H1 (cell line): ENCODE measurements around the gene PIGM. TPM values are rescaled to one million over a fixed set of nuclear protein-coding genes. Genes with fewer than 3 reads are reported as not detected.

Source experiments
- HDAC2 ChIP-seq, 2 experiments: fragments of 300-600 bp in 1 of 2; sonication (generic) in 1 of 2; IDR thresholded peaks; 2 replicates each; pipeline ENCODE4 v1.6.1; 2011 to 2012; ENCODE audit warnings: low read depth in 2 of 2, low read length in 2 of 2, mild to moderate bottlenecking in 2 of 2, moderate library complexity in 2 of 2, borderline replicate concordance in 1 of 2, inconsistent platforms in 1 of 2
- JUN ChIP-seq: IDR thresholded peaks from 2 replicates; pipeline ENCODE4 v1.6.1; 2011; ENCODE audit warnings: low read depth, mild to moderate bottlenecking, improper control_type of control experiment, low read length
- KDM4A ChIP-seq: IDR thresholded peaks from one replicate; pipeline ENCODE4 v1.7.1; 2012; ENCODE audit warnings: low read depth, mild to moderate bottlenecking, moderate library complexity, low read length, inconsistent platforms; ENCODE audit not compliant: severe bottlenecking
- RAD21 ChIP-seq, 2 experiments: IDR thresholded peaks in 1 of 2; conservative IDR thresholded peaks in 1 of 2; 2 replicates each; pipeline ENCODE4 v1.6.1; 2011; ENCODE audit warnings: low read depth in 2 of 2, low read length in 2 of 2, improper control_type of control experiment in 1 of 2, inconsistent platforms in 1 of 2, mild to moderate bottlenecking in 1 of 2, moderate library complexity in 1 of 2
- polyA plus RNA-seq, 7 experiments: library from polyadenylated mRNA; depleted of rRNA in 3 of 7; stranded (reverse) in 5 of 7; unstranded in 2 of 7; fragments of >200 nt in 5 of 7; fragments of 200-250 nt in 2 of 7; gene quantifications; 1 replicate in 5 of 7; 2 replicates in 1 of 7; 4 replicates in 1 of 7; pipeline versions ENCODE4 v1.2.1 to v1.2.3, GENCODE V29; 2011 to 2013; ENCODE audit warnings: missing spikeins in 2 of 7, mixed read lengths in 2 of 7
- total RNA-seq: library from RNA; stranded (reverse); fragmentation: NEBNext Ultra II Directional; extraction: Animal tissue kit (Norgen Biotek cat#: 25700); gene quantifications from 2 replicates; pipeline ENCODE4 v1.2.1, GENCODE V29; 2021

The PIGM gene
- total and polyA plus RNA-seq, 2 of the 8 experiments (the other 6 are each of a cell fraction or from before 2014, with no cell fraction given): 5.4 to 6.0 TPM

GRCh38 chr1:160078512-160079195 is 46.9 kb upstream of the PIGM start (continued):
- TF ChIP-seq HDAC2 (IDR thresholded peaks at IDR 0.05; ENCODE audit: borderline replicate concordance in 1 of 2, low read depth in 2 of 2, low read length in 2 of 2) (no peak), KDM4A (no peak), JUN (no peak), RAD21 (IDR thresholded peaks at IDR 0.05 in 1 of 2, conservative IDR thresholded peaks at IDR 0.05 in 1 of 2; ENCODE audit: low read depth in 2 of 2, low read length in 2 of 2) (peak; percentile 75 to 84)
